ENCODE results near the gene SSR2.

DNA sequence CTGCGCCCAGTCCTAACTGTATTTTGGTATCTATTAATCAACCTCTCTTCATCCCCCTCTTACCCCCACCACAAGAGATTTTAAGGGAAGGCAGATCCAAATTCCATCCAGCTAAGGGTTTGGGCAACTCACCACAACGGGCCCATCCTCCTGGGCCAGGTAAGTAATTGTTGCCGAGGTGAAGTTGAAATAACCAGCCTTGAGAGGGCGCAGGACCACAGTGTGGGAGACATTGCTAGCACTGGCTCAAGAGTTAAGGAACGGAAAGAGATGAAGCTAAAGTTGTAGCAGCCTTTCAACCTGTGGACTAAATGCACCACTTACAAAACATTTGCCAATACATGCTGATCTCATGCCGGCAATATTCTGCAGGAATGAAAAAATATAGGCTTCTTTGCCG is 5.9 kb downstream of the SSR2 start:
- TF ChIP-seq, protein P1, sequence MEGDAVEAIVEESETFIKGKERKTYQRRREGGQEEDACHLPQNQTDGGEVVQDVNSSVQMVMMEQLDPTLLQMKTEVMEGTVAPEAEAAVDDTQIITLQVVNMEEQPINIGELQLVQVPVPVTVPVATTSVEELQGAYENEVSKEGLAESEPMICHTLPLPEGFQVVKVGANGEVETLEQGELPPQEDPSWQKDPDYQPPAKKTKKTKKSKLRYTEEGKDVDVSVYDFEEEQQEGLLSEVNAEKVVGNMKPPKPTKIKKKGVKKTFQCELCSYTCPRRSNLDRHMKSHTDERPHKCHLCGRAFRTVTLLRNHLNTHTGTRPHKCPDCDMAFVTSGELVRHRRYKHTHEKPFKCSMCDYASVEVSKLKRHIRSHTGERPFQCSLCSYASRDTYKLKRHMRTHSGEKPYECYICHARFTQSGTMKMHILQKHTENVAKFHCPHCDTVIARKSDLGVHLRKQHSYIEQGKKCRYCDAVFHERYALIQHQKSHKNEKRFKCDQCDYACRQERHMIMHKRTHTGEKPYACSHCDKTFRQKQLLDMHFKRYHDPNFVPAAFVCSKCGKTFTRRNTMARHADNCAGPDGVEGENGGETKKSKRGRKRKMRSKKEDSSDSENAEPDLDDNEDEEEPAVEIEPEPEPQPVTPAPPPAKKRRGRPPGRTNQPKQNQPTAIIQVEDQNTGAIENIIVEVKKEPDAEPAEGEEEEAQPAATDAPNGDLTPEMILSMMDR (IDR thresholded peaks at IDR 0.05), result no peak
- no peak for TF ChIP-seq EP300 (IDR thresholded peaks at IDR 0.05)
- TF ChIP-seq POLR2AphosphoS5 (IDR thresholded peaks at IDR 0.05), result no peak
- TF ChIP-seq POLR2A (IDR thresholded peaks at IDR 0.05), result no peak
